NCI-H82 (cell line): ENCODE measurements around the gene MAP4K3.
"Not testable (repeated sequence)": the region's sequence is repeated elsewhere in the genome, so short reads cannot be mapped to it uniquely, and the experiment has no call there.

Experiments used
- DNase-seq: peaks from one replicate; lab custom pipeline; 2025; lab: John Stamatoyannopoulos, UW

MAP4K3 gene

DNA sequence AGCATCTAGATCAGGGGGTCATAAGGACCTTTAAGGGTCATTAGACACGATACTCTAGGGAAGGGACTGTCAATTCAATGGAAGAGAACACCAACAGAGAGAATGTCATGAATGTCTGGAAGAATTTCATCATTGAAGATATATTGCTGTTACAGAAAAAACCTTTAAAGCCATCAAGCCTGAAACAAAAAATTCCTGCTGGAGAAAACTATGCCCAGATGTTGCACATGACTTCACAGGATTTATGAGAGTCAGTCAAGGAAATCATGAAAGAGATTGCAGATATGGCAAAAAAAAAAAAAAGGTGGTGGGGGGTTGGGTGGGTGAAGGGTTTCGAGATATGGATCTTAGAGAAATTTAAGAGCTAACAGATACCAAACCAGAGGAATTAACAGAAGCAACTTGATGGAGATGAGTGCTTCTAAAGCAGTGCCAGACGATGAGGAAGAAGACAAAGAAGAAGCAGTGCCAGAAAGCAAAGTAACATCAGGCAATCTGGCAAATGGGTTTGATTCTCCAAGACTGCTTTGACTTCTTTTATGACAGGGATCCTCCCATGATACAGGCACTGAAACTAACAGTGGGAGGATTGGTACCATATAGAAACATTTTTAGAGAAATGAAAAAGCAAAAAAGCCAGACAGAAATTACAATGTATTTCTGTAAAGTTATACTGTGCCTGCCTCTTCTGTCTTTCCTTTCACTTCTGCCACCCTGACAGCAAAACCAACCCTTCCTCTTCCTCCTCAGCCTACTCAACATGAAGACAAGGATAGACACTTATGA is 28.5 kb downstream of the MAP4K3 start:
- DNase-seq = no peak

DNA sequence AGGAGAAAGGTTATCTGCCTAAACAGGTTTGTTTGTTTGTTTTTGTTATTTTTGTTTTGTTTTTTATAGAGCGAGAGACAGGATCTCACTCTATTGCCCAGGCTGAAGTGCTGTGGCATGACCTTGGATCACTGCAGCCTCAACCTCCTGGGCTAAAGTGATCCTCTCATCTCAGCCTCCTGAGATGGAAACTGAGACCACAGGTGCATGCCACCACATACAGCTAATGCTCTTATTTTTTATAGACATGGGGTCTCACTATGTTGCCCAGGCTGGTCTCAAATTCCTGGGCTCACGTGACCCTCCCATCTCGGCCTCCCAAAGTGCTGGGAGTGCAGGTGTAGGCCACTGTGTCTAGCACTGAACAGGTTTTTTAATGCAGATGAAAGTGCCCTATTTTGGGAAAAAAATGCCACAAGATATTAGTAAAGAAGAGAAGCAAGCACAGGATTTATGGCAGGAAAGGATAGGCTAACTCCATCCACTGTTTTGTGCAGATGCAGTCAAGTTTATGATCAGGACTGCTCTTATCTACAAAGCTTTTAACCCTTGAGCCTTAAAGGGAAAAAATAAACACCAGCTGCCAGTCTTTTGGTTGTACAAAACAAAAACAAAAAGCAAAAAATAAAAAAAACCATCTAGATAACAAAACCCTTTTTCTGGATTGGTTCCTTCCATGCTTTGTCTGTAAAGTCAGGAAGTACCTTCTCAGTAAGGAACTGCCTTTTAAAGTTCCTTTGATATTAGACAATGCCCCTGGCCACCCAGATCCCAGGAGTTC is 29.4 kb downstream of the MAP4K3 start:
- no peak for DNase-seq

DNA sequence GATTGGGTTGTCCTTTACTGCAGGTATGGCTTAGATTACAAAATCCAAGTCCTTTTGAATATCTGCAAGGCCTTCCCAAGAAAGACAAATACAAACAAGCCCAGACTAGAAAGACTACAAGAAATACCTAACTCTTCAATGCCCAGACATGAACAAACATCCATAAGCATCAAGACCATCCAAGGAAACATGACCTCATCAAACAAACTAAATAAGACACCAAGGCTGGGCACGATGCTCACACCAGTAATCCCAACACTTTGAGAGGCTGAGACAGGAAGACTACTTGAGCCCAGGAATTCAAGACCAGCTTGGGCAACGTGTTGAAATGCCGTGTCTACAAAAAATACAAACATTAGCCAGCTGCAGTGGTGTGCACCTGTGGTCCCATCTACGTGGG is 31.7 kb downstream of the MAP4K3 start:
- DNase-seq = no peak

DNA sequence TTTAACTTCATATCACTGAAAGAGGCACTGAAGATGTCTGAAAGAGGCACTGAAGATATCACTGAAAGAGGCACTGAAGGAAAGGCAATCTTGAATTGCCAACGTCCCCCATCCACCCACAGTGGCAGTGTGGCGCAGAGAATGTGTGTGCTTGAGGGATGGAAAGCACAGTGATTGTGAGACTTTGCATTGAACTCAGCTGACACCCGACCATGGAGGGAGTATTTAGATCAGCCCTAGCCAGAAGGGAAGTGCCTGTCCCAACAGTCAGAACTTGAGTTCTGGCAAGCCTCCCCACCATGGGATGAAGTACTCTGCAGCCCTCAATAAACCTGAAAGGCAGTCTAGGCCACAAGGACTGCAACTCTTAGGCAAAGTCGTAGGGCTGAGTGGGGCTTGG is 33.8 kb downstream of the MAP4K3 start:
- no peak for DNase-seq

DNA sequence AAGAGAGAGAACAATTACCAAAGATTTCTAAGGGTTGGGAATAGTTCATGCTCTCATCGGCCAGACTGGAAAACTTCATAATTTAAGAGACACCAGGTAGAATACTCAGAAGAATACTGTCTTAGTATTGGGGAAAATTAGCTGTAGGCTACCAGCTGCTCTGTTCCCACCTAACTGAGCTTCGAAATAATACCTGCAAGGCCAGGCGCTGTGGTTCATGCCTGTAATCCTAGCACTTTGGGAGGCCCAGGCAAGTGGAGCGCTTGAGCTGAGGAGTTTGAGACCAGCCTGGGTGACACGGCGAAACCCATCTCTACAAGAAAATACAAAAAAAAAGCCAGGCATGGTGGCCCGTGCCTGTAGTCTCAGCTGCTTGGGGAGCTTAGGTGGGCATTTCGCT is 35.8 kb downstream of the MAP4K3 start:
- no peak for DNase-seq

DNA sequence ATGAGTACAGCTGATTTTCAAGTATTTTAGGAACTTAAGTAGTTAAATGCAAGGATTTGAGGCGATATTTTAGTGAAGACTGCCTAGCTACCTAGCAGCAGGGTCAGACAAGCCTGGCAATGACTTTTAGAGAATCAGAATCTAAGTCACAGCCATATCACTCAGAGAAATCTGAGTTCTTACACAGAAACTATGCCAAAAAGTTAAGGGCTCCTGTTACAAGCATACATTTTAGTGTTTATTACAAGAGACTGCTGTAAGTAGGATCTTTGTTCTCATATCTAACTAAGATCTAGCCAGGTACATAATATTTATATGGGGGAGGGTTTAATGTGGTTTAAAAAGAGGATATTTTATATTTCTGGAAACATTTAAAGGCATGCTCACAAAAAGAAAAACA is 37.5 kb downstream of the MAP4K3 start:
- peak; percentile 42 for DNase-seq

DNA sequence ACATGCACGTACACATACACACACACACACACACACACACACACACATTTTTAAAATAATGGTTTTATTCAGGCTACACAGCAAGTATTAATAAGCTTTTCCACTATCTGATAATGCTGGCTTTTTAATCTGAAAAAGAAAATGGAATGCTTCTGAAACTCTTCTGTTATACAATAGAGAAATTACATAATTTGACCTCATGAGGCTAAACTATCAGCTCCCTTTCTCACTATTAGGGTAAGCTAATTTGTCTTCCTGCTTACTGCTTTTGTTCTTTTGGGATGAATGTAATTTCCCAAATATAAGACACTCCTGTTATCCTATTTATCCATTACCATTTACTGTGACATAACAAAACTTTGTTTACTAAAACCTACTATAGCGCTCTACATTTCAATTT is 41.8 kb downstream of the MAP4K3 start:
- no peak for DNase-seq

DNA sequence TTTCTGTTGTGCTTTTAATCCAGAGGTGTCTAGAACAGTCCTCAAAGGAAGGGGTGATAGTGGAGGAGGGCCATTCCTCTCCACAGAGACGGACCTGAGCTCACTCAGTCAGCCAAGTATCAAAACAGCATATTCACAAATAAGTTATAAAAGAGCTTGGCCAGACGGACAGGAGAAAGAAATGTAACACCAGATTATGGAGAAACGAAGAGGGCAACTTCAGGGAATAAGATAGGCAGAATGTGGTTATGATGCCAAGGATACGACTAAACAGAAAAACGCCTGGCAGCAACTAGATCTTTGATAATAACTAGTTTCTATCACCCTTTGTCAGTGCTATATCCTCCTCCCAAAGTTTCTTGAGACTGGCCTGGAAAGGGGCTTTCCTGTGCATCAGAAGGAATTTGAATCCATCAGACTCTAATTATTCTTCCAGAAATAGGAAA is 42.5 kb downstream of the MAP4K3 start:
- DNase-seq = no peak

DNA sequence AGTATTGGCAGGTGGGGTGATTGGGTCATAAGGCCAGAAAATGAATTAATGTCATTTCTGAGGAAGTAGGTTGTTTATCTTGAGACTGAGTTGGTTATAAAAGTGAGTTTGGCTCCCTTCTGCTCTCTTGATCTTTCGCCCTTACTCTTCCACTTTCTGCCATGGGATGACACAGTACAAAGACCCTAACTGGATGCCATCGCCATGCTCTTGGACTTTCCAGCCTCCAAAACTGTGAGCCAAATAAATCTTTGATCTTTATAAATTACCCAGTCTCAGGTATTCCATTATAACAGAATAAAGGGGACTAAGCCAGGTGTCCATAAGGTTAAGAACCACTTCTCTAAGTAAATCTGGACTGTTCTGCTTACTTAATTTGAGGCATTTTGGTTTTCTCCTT is 44.4 kb downstream of the MAP4K3 start:
- DNase-seq = no peak

DNA sequence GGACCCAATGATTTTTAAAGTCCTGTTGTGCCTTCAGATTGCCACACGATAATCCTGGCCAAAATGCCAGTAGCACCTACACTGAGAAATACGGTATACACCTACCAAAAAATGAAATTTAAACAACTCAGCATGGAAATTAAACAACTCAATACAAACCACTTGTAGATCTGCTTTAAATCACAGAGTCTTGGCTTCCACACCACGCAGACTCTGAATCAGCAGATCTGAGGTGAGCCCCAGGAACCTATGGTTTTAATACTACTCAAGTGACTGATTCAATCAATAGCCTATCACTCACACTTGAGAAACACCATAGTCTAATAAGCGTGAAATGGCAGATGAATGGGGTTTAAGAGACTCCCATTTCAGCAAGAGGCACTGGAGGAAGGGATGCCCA is 46.9 kb downstream of the MAP4K3 start:
- DNase-seq = no peak

DNA sequence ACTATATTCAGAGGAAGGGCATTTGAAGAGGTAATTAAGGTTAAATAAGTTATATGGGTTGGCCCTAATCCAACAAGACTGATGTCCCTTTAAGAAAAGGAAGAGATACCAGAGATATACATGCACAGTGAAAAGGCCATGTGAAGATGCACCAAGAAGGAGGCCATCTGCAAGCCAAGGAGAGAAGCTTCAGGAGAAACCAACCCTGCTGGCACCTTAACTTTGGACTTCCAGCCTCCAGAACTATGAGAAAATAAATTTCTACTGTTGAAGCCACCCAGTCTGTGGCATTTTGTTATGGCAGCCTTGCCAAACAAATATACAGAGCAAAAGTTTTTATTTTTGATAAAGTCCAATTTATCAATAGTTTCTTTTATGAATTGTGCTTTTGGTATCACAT is 51.0 kb downstream of the MAP4K3 start:
- no peak for DNase-seq

DNA sequence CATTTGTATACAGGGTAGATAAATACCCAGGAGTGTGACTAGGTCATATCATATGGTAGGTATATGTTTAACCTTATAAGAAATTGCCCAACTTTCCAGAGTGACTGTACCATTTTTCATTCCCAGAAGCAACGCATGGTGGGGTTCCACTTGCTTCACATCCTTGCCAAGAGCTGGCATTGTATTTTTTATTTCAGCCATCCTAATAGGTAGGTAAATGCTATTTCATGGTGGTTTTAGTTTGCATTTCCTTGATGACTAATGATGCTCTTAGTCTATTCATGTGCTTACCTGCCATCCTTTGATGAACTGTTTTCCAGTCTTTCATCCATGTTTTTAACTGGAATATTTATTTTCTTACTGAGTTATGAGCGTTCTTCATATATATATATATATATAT is 51.9 kb downstream of the MAP4K3 start:
- no peak for DNase-seq

DNA sequence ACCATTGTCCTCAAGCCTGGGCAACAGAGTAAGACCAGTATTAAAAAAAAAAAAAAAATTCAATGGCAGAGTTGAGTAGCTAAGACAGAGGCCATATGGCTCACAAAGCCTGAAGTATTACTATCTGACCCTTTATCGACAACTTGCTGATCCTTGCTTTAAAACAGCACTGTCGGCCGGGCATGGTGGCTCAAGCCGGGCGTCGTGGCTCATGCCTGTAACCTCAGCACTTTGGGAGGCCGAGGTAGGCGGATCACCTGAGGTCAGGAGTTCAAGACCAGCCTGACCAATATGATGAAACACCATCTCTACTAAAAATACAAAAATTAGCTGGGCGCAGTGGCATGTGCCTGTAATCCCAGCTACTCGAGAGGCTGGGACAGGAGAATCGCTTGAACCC is 53.0 kb downstream of the MAP4K3 start:
- not testable (repeated sequence) for DNase-seq

DNA sequence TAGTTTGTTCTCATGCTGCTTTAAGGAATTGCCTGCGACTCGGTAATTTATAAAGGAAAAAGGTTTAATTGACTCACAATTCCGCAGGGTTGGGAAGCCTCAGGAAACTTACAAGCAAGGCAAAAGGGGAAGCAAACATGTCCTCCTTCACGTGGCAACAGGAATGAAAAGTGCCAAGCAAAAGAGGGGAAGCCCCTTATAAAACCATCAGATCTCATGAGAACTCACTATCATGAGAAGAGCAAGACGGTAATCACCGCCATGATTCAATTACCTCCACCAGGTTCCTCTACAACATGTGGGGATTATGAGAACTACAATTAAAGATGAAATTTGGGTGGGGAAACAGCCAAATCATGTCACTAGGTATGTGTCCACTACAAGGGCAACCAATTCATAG is 53.9 kb downstream of the MAP4K3 start:
- no peak for DNase-seq

DNA sequence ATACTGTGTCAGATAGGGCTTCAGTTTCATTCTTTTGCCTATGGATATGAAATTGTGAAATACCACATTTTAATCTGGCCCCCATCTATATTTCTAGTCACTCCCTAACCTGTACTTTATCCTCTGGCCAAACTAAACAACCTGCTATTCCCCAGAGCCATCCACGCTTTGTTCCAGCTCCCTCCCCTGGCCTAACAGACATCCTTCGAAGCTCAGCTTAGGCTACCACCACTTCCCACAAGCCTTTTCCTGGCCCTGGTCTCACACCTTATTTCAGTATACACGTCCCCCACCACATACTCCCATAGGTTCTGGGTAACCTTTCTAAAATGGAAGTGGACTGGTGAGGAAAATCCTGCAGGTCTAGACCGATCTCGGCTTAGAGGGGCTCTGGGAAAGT is 55.4 kb downstream of the MAP4K3 start:
- peak; percentile 5 for DNase-seq

DNA sequence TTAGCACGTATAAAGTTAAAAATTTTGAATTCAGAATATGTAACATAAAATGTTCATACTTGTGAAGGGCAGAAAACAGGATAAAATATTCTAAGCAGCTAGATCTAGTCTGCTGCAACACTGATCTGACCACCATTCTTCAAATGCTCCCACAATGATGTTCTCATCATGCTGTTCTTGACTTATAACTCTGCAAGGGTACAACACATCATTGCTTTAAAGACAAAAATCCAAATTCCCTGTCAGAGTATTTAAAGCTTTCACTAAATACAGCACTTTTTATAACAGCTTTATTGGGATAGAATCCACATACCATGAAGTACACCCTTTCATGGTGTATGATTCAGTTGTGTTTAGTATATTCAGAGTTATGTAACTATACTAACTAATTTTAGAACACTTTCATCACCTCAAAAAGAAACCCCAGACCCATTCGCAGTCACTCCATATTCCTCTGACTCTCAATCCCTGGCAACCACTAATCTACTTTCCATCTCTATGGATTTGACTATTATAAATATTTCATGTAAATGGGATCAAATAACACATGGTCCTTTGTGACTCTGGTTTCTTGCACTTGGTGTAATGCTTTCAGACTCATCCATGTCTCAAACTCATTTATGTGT is 56.4 kb downstream of the MAP4K3 start:
- DNase-seq = no peak

DNA sequence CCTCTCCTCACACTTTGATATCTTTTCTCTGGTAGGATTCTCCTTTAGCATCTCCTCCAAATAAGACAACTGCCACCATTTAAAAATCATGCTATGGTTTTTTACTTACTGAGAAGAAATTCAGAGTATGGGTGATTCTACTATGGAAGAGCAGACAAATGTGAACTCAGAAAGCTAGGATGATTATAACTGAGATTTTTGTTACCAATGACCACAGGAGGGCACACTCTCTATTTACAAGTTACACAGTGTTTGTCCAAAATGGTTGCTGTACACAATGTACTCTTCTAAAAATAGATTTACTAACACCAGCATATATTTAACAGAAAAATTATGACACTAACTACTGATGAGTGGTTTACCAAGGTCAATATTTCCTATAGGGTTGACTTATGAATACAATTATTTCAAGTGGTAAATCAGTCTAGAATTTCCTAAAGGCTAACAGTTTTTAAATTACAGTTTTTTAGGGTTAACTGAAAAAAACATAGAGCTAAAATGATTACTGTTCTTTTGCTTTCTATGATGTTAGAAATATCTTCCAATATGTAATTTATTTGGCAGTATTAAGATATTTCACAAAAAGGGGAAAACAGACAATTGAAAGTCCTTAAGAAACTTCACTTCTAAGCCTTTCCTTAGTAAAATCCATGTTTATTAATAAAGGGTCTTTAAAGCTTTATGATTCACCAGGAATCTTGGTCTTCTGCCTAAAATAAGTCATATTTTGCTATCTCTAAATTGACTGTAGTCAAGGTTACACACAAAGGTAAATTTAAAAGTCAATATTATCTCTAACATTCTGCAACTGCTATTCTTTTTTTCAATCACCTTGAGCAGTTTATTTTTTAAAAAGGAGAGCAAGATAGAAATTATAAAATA is 57.2 kb downstream of the MAP4K3 start:
- peak; percentile 72 for DNase-seq

DNA sequence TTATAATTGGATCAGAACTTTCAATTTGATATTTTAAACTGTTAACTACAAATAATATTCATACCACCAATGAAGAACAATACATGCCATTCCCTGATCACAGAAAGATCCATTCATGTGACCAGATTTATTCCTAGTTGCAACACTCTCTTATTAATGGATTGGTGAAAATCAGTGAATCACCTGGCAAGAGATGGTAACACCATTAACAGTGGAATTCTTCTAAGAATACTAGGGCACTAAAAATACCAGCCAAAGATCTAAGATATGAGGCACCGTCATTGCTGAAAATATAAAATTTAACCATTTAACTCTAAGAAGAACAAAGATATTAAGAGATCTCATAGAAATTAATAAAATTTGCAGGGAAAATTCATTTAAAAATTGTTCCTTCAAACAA is 58.1 kb downstream of the MAP4K3 start:
- DNase-seq = no peak

DNA sequence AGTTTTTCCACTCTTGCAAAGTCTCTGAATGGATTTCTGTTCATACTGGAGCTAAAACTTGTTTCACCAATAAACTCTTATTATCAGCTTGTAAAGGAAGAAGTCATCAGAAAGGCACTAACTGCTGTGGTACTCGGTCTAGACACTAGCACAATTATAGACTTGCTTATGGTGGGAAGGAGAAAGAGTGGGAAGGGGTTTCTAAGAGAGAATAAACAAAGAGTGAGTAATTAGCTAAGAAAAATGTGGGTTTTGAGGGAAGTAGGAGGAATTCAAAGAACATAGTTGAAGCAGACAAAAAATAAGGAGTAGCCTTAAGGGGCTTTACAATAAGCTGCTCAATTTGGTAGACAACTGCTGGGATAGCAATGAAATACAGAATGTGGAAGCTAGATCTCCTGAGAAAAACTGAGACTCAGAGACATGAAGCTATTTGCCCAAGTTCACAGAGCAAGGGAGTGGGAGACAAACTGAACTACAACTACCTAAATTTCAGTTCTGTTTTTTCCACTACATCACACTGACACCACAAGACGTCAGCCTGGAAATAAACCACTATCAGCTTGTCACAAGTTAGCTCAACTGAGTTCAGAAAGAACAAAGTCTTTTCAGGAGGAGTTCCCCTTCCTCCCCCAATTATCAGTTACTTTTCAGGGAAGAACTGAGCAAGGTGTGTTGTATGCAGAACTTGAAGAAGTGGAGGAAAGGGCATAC is 59.7 kb downstream of the MAP4K3 start:
- no peak for DNase-seq

DNA sequence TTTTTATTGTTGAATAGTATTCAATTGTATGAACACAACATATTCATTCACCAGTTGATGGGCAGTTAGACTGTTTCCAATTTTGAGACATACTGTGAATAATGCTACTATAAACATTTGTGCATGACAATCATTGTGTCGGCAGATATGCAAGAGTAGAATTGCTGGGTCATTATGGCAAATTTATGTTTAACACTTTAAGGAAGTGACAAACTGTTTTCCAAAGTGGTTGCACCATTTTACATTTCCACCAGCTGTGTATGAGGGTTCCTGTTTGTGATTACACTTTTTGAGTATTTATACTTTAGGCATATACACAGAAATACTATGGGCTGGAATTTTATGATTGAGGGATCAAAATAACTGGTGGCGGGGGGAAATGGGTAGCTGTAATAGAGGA is 61.2 kb downstream of the MAP4K3 start:
- DNase-seq = no peak

DNA sequence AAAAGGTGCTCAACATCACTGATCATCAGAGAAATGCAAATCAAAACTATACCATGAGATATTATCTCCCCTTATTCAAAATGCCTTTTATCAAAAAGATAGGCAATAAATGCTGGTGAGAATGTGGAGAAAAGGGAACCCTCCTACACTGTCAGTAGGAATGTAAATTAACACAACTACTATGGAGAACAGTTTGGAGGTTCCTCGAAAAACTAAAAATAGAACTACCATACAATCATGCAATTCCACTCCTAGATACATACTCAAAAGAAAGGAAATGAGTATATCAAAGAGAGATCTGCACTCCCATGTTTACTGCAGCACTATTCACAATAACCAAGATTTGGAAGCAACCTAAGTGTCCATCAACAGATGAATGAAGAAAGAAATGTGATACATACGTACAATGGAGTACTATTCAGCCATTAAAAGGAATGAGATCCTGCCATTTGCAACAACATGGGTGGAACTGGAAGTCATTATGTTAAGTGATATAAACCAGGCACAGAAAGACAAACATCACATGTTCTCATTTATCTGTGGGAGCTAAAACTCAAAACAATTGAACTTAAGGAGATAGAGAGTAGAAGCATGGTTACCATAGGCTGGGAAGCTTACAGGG is 63.8 kb downstream of the MAP4K3 start:
- no peak for DNase-seq
